GM19023 (cell line): ENCODE measurements around the gene U2AF1L4.

Source experiments
- ATAC-seq: cut with Tn5 transposase; IDR thresholded peaks from one replicate; pipeline ENCODE4 v1.9.1; 2021; ENCODE audit warnings: mild to moderate bottlenecking, moderate library complexity; ENCODE audit not compliant: unreplicated experiment

U2AF1L4 gene

DNA sequence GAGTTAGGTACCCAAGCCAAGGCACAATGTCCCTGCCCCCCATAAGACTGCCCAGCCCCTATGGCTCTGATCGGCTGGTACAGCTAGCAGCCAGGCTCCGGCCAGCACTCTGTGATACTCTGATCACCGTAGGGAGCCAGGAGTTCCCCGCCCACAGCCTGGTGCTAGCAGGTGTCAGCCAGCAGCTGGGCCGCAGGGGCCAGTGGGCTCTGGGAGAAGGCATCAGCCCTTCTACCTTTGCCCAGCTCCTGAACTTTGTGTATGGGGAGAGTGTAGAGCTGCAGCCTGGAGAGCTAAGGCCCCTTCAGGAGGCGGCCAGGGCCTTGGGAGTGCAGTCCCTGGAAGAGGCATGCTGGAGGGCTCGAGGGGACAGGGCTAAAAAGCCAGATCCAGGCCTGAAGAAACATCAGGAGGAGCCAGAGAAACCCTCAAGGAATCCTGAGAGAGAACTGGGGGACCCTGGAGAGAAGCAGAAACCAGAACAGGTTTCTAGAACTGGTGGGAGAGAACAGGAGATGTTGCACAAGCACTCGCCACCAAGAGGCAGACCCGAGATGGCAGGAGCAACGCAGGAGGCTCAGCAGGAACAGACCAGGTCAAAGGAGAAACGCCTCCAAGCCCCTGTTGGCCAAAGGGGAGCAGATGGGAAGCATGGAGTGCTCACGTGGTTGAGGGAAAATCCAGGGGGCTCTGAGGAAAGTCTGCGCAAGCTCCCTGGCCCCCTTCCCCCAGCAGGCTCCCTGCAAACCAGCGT, 30.4 kb downstream of the U2AF1L4 start:
- ATAC-seq: no peak

DNA sequence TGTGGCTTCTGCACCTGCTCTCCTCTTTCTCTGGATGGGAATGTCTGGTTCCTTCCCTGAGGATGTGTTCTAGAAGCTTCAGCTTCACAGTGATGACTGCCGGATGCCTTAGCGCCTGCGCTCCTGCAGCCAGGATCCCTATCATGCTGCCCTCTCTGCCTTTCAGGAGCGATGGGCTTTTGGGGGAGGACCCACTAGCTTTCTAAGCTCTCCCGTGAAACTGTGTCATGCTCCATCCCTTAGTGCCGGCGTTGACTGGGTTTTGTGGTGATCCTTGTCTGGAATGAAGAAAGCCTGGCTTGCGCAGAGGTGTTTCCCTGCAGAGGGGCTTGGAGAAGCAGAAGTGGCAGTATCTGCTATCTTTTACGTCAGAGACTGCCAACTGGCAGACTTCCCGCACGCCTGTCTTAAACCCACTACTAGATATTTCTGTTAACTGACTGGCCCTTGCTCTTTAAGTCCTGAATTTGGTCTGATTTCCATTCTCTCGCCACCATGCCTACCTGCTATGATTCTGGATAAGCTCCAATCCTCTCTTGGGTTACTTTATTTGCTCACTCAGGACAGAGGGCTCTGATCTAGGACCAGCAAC, 31.2 kb downstream of the U2AF1L4 start:
- ATAC-seq: no peak

DNA sequence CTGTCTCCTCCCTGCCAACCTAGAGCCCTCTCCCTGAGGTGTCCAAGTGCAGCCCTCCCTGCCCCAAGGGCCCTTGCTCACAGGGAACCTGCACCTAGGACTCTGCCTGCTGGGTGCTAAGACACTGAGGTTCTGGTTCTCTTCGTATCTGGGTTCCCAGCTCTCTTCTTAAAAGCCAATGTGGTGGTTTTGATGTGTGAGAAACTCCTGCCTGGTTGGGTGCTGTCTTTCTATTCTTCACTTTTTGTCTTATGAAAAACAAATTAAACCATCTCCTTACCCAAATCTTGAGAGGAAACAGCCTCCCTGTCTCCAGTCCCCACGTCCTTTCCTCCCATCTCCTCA, 31.7 kb downstream of the U2AF1L4 start:
- ATAC-seq: no peak

DNA sequence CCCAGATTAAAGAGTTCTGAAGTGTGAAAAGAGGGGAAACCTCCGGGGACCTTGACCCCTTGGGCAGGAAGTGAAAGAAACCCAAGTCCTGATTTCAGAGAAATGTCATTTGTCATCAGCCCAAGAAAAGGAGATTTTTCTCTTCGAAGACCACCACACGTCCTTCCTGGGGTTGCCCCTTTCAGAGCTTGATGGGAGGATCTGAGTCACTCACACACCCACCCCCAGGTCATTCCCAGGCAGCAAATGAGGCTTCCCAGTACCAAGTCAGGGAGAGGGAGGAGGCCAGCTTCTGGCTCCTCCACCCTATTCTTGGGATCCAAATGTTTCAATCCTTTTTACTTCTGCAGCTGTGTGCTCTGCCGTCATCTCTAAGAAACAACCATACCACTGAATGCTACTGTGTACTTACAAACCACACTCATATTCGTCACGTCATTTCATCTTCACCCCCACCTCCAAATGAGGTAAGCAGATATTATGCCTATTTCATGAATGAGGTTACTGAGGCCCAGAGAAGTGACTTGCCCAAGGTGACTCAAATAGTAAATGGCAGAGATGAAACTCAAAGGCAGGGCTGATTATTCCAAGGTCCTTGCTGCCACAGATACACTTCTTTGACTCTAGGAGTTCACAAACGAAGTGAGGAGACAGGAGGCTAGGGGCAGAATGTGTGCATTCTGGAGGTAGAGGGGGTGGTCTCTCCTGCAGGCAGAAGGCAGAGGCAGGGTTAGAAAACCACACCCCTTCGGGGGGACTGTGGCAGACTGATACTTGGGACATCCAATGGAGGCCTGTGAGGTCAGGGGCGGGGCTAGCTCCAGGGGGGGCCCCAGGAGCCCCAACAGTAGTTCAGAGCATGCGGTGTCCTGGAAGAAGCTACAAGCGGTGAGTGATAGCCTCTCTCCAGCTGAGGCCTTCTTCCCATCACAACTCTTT, 32.4 kb downstream of the U2AF1L4 start:
- no peak for ATAC-seq

DNA sequence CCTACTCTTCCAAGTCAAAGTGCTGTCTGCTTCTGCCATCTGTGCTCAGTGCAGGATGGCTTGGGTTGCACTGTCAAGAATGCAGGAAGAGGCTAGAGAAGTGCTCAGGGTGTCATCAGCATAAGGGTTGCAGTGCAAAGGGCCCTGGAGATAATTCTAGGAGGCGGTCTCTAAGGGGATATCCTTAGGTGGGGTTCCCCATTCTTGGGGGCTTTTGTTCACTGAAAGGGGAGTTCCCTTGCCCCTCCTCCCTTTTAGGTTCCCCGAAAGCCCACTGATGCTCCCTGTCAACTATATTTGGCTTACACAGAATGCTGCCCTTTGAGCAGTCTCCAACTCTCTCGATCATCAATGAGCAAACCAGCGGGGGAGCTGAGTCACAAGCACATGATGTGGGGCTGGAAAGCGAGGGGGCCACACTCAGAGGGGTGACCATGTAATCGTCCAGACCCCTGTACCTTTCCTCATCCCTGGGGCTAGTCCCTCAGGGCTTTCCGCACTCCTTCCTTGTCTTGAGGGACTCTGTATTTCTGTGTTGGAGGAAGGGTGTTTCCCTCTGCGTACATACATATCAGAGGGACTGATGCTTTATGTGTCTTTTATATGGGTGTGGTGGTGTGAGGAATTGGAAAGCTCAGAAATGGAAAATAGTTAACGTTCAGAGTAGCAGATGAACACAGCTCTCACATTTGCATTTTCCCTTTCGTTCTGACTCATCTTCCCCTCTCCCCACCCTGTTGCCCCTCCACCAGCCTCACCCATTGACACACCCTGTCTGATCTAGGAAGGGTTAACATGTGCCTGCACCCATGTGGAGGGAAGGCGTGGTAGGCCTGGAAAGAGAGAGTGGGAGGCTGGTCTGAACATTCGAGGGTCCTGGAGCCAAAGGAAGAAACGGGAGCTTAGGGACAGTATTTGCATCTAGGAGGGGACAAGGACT, 34.2 kb downstream of the U2AF1L4 start:
- ATAC-seq: peak; percentile 35

DNA sequence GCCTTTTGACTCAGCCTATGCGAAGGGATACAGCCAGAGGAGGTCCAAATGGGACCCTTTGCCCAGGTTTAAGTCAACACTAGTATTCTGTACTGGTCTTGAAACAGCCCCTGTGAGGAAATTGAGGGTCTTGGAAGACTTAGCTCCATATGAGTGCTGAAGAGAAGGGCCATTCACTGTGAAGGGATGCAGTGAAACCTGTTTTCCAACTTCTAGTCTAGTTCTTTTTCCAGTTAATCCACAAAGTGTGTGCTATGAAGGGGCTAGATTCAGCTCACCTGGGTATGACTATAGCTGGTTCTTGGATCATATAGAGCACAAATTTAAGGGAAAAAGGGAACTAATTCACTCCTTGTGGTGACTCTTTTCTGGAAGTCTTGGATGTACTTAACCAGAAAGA, 36.8 kb downstream of the U2AF1L4 start:
- no peak for ATAC-seq

DNA sequence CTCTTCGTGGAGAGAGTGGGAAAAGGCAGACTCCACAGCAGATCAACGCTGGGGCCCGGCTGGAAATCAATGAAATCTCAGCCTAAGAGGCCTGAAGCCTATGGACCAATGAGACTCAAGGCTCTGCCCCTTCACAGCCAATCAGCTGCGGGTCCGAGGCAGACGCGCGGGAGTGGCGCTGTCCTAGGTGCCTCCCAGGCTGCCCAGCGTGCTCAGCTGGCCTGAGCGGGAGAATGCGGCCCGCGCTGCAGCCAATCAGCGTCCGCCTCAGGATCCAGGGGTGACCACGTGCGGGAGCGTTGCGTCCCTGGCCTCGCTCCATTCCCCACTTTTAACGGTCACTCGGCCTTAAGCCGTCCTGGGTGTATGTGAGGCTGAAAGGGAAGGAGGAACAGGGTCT, 41.0 kb downstream of the U2AF1L4 start, which contains the start of gene ZBTB32:
Gene ZBTB32 (plus strand): TSS at position 341 of the 400 bp plus-strand sequence. CDS start 10,069 bp downstream, outside the sequence.
- ATAC-seq: no peak

DNA sequence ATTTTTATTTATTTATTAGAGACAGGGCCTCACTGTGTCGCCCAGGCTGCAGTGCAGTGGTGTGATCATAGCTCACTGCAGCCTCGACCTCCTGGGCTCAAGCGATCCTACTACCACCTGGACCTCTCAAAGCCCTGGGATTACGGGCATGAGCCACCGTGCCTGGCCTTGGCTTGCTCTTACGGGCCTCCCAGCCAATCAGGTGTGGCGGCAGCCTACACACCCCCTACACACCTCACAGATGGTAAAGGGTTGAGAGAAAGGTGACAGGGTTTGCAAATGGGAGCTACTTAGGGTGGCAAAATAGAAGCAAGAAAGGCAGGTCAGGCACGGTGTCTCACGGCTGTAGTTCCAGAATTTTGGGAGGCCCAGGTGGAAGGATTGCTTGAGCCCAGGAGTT, 41.9 kb downstream of the U2AF1L4 start:
- no peak for ATAC-seq

DNA sequence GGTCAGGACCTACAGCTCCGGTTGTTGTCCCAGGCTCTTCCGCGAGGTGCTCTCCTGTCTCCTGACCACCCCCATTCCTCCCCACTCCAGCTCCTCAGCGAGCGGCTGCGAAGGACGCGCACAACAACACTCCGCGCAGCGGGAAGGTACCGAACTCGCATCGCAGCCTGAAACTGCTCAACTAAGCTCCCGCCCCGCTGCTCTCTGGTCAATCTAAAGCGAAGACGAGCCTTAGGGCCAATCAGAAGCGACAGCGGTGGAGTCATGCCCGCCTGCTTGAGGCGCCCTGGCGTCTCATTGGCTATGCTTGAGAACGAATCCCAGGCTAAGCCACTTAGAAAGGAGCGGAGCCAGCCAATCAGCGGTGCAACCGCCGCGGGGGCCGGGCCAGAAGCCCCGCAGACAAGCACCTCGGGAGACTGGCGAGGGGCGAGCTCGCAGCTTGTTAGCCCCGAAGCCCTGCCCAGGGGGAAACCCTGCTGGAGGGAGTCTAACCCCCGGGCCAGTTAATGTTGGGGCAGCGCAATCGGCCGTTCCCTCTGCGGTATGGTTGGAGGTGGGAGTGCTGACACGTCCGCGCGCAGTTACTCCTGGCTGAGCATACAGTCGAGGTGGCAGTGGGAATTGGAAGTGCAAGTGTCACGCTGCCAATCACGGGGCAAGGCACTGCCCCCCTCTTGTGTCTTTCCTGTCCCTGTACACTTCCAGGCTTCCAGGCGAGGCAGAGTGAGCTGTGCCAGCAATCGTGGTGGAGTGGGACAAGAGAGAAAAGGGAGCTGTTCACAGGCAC, 42.8 kb downstream of the U2AF1L4 start:
- ATAC-seq: peak; percentile 94

DNA sequence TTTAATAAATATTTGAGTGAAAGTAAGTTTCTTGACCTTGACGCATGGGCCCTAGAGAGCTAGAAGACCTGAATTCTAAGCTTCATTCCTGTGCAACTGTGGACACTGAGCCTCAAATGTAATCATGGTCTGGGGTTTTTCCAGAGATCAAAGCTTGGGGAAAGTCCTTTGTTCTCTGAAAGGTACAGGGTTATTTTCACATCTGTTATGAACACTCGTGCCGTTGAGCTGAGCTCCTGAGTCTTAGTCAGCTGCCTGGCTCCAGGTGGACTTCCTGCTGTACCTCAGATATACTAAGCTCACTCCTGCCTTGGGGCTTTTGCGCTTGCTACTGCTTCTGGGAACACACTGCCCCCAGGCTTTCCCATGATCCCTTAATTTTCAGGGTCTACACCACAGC, 48.4 kb downstream of the U2AF1L4 start:
- ATAC-seq: no peak

DNA sequence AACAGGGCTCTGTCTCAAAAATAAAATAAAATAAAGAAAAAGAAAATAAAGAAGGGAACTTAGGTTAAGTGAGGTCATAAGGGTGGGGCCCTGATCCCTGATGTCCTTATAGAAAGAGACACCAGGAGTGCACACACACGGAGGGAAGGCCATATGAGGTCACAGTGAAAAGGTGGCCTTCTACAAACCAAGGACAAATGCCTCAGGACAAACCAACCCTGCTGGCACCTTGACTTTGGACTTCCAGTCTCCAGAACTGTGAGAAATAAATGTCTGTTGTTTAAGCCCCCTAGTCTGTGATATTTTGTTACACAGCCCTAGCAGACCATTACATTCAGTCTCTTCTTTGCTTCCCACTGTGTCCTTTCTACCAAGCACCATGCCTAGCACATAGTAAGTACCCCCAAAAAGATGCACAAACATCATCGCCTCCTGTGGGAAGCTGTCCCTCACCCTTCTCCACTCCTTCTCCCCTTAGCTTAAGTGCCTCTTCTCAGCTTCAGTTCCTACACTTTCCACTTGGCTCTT, 49.3 kb downstream of the U2AF1L4 start:
- ATAC-seq: no peak

DNA sequence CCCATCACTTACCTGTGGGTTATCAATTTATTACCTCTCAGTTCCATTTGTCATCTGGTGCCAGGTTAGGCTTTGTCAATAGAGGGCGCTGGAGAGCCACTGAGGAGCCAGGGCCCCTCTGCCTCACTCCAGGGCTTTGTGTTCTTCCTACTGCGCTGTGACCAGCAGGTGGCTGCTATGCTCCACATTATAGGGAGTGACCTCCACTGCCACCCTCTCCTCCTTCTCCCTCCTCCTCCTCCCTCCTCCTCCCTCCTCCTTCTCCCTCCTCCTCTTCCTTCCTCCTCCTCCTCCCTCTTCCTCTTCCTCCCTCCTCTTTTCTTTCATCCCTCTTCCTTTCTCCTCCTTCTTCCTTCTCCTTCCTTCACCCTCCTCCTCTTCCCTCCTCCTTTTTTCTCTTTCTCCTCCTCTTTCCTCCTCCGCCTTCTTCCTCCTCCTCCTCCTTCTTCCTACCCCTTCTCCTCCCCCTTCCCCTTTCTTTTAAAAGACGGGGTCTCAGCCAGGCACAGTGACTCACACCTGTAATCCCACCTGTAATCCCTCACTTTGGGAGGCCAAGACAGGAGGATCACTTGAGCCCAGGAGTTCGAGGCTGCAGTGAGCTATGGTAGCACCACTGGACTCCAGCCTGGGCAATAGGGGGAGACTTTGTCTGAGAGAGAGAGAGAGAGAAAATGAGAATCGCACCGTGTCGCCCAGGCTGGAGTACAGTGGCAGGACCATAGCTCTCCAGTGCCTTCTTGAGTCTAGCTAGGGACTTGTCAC, 51.2 kb downstream of the U2AF1L4 start:
- ATAC-seq: no peak

DNA sequence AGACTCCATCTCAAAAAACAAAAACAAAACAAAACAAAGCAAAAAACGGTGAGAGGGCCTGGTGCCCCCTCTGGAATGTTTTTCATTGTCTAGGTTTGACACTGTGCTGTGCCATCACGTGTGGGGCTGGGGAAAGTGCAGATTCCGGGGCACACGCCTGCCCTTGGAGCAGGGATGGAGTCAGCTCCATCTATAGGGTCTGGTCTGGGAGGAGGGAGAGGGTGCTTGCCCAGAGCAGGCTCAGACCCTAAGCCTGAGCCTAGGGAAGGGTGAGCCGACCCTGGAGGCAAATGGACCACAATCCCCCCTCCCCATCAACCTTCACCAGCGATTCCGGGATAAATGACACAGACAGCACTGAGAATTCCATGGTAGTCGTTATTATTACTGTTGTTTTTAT, 51.8 kb downstream of the U2AF1L4 start:
- no peak for ATAC-seq
